Left cardiac atrium (tissue), 4 donors: ENCODE data around the gene C1QTNF8. TPM values are rescaled to one million over a fixed set of nuclear protein-coding genes. Genes with fewer than 3 reads are reported as not detected.

ENCODE experiments used
- ATAC-seq, 2 donors: fragments of 200-7000 bp; cut with Tn5 transposase; one replicate each; pipeline ENCODE4 v1.9.1; 2020; ENCODE audit warnings: mild to moderate bottlenecking in 2 of 2, moderate library complexity in 2 of 2
- DNase-seq: peaks from one replicate; pipeline ENCODE4 v3.0.0-alpha.2; 2020
- intact Hi-C, 2 donors: fragments of 100-400 bp; cut with DNase I; formaldehyde crosslinking; loops; one replicate each; pipeline versions ENCODE4 v1.14.1 to v1.15.1; 2022 to 2023
- long read RNA-seq: library from polyadenylated mRNA; unstranded; transcript quantifications from one replicate; pipeline ENCODE4 v2.0.0, GENCODE V29; 2021
- total RNA-seq, 2 donors: library from RNA; stranded (reverse); fragmentation: NEBNext Ultra II Directional; extraction: Animal tissue kit (Norgen Biotek cat#: 25700); gene quantifications; one replicate each; pipeline ENCODE4 v1.2.1, GENCODE V29; 2021
- donor health status: DM: no; HTN: yes; CAD: no.
- donor health status: DM: no; HTN: yes; CAD: no; lungs with severe emphysema.
- donor health status: DM: yes; HTN: yes; CAD: no.
- donor health status: Dilated cardiomyopathy.

C1QTNF8 gene, protein sequence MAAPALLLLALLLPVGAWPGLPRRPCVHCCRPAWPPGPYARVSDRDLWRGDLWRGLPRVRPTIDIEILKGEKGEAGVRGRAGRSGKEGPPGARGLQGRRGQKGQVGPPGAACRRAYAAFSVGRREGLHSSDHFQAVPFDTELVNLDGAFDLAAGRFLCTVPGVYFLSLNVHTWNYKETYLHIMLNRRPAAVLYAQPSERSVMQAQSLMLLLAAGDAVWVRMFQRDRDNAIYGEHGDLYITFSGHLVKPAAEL
- not detected for total RNA-seq
- long read RNA-seq: 0 reads

DNA sequence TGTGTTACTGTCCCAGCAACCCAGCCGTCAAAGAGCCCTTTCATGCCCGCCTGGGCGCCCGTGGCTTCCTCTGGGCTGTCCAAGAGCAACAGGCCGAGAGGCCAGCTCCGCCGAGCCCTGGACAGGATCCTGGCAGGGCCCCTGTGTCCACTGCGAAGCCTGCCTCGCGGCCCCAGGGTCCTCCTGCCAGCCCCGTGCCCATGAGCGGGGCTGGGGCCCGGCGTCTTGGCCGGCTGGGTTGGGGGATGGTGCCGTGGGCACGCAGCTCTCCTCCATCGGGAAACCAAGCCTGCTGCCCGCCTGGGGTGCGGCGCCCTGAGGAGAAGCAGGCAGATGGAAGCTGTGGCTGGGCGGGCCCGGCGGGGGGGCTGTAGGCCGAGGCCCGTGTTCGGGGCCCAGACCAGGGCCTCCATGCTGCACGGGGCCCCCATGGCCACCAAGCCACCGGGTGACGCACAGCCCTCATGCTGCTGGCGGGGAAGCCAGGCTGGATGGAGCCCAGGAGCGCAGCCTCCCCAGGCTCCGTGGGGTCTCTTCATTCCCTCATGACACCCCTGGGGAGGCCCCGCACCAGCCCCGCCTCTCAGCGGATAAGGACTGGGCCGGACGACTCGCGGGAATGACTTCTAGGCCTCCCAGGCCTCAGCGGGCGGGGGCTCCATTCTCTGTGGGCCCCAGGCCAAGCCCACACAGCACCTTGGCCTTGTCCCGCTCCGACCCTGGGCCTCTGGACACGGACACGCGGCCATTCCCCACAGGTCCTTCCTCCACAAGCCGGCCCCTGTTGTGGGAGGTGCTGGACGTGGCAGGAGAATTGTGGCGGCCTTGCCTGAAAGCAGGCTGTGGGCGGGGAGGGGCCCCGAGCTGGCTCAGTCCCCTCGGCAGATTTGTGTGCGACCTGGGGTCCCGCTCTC lies at the start of gene C1QTNF8:
C1QTNF8 (minus strand) TSS at position 76 of the 914 bp plus-strand sequence. CDS start 1,322 bp downstream, outside the sequence.
- ATAC-seq (no peak), DNase-seq (no peak)
- intact Hi-C loops: no loop called here

DNA sequence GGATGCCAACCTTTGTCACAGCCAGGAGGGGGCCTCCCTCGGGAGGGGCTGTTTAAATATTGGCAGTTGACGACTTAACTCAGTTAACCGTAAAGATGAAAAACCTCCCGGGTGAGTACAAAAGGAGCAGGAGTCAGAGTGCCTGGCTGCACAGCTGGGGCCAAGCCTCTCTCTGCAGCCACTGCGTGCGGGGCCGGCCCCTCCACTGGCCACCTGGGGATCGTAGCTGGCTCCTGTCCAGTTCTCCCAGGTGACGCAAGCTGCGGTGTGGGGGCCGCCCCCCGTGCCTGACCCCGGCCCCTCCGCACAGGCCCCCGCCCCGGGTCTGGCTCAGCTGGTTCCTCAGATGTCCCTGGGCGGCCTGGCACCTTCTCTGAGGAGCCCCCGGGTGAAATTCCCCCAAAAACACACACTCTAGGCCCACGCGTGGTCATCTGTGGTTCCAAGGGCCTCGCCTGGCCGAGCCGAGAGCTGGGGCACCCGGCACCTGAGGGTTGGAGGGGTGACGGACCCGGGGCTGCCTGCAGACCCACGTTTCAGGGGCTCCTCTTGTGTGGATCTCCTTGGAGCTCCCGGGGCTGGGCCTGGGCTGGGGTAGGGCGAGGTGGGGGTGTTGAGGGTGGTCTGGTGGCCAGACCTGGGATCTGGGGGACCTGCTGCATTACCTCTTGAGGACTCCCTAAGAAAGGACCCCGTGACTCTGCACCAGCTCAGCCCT lies 49.5 kb upstream of the C1QTNF8 start:
- no peak for ATAC-seq

DNA sequence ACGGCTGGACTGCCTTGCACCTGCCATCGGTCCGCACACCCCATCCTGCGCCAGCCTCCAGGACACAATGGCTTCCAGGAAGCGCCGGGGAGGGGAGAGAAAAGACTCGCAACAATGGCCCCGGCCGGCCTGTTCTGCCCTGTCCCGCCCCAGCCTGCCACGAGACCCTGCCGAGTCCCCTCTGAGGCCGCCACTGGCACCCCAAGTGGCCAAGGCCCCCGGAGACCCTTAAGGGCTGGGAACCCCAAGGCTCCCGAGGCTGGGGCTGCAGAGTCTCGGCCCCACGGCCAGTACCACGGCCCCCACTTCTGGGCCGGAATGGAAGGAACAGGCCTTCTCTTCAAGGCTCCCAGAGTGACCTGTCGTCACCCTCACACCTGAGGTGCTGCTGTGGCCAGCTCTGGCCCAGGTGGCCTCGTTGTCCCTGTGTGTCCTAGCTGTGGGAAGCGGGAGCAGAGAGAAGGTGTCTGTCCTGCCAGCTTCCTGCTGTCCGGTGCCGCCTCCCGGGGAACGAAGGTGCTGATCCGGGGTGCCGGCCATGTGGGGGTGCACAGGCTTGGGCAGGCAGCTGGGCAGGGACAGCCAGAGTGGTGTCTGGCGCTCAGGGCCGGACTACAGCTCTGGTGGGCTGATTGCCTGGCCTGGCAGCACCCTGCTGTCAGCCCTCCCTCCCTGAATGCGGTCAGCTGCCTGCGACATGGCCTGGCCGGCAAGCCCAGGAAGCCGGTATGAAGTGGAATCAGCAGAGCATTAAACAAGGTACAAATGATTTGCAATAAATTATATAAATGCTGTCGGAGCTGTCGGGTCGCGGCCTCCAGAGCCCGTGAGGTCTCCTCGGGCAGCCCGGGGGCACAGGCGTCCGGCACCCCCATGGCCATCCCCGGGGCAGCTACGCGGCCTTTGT lies 48.7 kb upstream of the C1QTNF8 start:
- DNase-seq (no peak), ATAC-seq (no peak)
- intact Hi-C loops: no loop called here

More for the DNA sequence above, 49.5 kb upstream of the C1QTNF8 start:
- DNase-seq: no peak
- intact Hi-C loops: no loop called here

DNA sequence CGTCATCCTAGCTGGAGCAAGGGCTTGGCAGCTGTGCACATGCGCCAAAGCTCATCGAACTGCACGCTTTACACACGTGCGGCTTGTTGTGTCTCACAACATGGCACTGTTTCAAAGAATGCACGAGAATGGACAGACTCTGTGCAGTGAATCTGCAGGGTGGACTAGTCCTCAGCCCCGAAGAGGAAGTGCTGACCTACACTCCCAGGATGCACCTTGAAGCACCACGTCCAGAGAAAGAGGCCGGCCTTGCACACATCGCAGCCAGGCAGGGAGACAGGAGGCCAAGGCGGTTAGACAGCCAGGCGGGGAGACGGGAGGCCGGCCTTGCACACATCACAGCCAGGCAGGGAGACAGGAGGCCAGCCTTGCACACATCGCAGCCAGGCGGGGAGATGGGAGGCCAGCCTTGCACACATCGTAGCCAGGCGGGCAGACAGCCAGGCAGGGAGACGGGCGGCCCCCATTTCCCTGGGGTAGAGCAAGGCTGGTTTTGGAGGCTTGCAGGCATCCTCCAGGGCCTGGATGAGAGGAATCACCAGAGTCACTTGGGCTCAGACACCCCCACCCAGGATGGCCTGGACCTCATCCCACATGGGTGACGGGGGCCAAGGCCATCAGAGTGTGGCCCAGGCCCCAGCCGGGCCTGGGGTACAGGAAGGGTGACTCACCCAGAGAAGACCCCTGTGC lies 47.9 kb upstream of the C1QTNF8 start:
- ATAC-seq: no peak
- intact Hi-C loops: no loop called here
- DNase-seq: no peak

DNA sequence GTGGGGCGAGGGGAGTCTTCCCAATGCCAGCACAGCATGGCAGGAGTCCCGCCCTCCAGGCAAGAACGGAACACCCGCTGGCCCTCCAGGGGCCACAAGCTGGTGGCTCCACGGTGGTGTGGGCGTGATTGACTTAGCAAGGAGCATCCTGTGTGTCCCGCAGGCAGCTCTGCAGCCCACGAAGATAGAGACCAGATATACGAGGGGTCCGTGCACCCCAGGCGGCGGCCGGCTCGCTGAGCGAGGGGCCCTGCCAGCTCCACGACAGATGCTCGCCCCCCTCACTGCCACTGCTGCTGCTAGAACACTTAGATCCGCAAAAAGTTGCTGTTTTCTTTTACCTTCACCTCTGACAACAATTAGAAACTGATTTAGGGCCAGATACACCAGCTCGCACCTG lies 46.9 kb upstream of the C1QTNF8 start:
- ATAC-seq (no peak), DNase-seq (no peak)
- intact Hi-C loops: no loop called here

DNA sequence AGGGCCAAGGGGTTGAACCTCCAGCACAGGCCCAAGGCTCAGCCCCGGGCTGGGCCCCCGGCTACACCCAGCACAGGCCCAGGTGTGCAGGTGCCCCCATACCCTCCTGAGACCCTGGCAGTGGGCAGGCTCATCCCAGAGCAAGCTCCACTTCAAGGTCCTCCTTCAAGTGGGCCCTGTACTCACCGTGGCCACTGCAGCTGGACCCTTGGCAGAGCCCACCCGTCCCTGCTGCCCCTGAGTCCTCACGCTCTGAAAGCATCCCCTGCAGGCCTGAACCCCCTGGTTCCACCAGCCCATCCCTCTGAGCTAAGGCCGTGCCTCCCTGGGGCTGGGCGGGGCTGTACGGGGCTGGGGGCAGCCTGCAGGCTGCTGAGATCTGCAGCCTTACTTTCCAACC lies 45.7 kb upstream of the C1QTNF8 start:
- ATAC-seq: no peak
- intact Hi-C loops: no loop called here
- DNase-seq: no peak

DNA sequence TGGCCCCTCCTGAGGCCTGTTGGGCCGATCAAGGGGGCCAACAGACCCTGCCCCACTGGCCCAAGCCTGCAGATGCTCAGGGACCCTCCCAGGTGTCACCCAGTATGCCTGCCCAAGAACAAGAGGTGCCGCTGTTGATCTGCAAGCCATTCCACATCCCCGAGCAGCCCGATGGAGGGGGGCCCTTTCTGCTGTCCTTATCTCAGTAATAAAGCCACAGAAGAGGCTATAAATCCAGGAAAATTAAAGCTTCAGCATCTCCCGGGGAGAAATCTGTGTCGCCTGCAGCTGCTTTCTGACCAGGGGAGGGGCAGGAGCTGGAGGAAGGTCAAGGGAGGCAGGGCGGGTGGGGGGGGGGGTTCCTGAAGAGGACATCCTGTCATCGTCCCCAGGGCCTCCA lies 45.1 kb upstream of the C1QTNF8 start:
- intact Hi-C loops: no loop called here
- ATAC-seq (no peak), DNase-seq (no peak)

DNA sequence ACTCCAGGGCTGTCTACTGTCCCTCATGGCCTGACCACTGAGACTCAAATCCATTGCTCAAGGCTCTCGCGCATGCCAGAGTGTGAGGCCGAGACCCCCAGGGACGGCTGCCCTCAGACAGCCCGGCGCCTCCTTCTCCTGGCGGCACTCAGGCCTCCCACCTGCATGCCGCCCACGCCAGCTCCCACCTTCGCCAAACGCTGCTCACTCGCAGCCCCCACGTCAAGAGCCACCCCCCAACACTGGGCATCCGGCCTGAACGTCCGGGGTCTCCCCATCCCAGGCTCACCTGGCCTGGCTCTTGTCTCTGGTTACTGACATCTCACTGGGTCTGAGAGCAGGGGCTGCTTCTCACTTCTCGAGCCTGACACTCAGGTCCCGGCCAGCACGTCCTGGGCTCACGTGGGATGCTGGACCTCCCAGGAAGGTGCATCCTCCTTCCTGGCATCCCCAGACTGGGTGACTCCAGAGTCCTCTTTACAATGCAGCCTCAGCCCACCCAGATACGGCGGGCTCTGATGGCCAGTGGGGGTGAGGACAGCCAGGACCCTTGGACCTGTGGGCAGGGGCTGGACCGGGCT lies 44.6 kb upstream of the C1QTNF8 start:
- DNase-seq (no peak), ATAC-seq (no peak)
- intact Hi-C loops: no loop called here

DNA sequence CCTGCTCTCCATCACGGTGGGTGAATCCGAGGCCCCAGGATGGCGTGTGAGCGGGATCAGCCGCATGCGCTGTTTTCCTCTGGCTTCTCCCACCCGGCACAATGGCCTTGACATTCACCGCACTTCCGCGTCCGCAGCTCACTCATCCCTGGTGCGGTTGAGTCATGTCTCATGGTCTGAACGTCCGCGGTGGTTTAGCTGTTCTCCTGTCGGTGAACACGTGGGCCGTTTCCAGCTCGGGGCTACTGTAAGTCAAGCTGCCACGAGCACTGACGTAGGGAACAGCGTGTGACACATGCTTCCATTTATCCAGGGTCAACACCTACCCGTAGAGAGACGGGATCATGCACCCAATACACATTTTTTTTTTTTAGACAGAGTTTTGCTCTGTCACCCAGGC lies 41.6 kb upstream of the C1QTNF8 start:
- DNase-seq: no peak
- intact Hi-C loops: no loop called here
- ATAC-seq: no peak

DNA sequence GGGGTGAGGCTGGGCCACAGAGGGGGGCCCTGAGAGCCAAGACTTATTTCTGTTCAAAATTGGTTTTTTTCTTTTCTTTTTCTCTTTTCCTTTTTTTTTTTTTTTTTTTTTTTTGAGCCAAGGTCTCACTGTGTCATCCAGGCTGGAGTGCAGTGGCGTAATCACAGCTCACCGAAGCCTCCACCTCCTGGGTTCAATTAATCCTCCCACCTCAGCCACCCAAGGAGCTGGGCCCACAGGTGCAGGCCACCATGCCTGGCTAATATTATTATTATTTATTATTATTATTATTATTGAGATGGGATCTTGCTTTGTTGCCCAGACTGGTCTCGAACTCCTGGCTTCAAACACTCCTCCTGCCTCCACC lies 39.4 kb upstream of the C1QTNF8 start:
- intact Hi-C loops: no loop called here
- ATAC-seq: no peak
- no peak for DNase-seq

DNA sequence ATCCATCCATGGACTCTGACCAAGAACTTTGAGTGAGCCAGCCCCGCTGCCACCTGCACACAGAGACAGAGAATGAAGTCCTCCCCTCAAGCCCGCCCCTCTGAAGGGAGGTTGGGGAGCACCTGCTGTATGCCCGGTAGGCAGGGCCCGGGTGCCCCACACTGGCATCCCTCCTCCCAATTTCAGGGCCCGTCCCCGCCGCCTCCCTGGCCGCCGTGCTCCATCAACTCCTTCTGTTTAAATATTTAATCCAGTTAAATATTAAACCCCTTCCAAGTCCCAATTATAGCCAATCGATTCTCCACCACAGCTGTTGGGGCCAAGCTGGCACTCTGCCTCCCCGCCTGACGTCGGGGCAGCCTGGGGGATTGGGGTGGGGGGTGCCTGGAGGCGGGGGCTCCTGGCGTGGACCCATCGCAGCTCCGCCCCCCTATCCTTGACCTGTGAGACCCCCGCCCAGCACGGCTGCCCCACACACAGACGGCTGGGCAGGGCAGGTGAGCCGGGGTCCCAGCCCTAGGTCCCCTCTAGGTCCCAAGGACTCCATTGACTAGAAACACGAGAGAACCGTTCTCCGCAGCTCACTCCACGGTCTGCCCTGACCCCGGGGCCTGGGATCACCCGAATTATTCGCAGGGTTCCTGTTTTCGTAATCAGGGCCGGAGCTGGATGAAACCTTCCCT lies 38.9 kb upstream of the C1QTNF8 start:
- DNase-seq (no peak), ATAC-seq (no peak)
- intact Hi-C loops: no loop called here

DNA sequence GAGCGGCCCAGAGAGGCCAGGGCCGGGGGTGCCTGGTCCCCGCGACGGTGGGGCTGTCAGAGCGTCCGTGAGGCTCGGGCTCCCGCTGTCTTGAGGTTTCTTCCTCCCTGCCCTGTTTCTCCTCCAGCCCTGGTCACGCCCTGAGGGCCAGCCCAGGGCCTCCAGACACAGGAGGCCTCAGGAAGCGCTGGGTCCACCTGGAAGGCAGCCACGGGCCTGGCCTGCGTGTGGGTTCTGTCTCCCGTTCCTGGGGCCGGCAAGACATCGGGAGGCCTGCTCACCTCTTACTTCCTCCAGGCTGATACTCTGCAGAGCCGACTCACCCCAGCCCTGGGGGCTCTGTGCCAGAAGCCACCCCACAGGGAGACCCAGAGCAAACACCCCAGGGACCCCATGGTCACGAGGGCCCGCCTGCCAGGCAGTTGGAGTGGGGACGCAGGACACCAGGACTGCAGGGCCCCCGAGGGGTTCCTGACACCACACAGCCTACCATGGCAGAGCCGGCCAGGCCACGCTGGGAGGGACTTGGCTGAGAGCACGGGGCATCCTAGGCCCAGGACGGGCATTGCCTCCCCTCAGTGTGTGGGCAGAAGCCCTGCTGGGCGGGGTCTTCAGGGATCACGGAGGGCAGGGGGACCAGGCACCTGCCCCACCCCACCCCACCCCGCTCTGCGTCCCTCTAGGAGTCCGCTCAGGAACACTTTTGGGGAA lies 37.9 kb upstream of the C1QTNF8 start:
- intact Hi-C loops: no loop called here
- ATAC-seq: no peak
- no peak for DNase-seq

DNA sequence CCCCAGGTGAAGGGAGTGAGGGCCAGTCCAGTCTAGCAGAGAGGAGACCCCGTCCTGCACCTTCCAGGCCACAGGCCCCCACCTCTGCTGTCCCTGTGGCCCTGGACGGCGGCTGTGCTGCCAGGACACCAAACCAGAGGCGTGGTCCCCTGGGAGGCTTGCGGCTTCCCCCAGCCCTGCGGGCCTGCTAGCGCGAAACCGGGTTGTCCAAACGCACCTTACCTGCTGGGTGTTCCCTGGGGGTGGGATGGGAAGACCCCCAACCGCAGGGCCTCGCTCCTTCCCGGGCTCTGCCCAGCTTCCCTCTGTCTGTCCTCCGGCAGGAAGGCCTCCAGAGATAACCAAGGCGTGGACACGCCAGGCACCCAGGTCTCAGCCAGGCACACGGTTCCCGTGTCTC lies 37.2 kb upstream of the C1QTNF8 start:
- DNase-seq (no peak), ATAC-seq (no peak)
- intact Hi-C loops: no loop called here

DNA sequence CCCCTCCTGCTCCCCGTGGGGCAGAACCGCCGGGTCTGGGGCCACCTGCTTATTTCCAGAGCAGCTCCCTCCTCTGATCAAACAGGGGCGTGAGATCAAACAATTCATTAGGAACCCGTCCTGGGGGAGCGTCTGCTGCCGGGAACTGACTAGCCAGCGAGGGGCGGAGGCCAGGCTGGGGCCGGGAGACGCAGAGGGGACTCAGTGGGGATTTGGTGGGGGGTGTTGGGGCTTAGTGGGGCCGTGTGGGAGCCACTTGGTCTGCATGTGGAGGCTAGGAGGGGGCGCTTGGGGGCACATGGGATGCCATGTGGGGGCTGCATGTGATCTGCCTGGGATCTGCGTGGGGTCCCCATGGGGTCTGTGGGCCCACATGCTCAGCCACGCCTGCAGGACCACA lies 36.4 kb upstream of the C1QTNF8 start:
- intact Hi-C loops: no loop called here
- no peak for ATAC-seq
- no peak for DNase-seq

DNA sequence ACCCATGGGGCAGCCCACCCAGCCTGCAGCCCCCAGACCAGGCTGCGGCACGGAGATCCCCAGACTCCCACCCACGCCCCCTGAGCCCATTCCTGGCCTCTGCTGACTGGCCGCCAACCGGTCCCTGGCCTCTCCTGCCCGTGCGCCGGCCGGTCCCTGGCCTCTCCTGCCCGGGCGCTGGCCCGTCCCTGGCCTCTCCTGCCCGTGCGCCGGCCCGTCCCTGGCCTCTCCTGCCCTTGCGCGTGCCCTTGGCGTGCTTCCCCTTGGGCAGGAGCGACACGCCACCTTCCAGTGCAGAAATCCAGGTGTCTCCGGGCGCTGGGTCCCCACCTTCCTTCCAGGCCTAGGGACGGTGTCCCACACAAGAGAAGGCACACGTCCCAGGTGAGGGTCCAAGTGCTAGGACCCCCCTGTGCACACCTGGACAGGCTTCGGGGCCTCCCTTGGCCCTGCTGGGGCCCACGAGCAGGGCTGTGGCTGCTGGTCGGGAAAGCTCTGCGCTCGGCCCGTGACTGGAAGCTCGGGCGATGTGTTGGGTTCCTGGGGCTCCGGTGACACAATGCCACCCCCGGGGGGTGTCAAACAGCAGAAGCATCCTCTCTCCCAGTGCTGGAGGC lies 35.4 kb upstream of the C1QTNF8 start:
- ATAC-seq (no peak), DNase-seq (no peak)

DNA sequence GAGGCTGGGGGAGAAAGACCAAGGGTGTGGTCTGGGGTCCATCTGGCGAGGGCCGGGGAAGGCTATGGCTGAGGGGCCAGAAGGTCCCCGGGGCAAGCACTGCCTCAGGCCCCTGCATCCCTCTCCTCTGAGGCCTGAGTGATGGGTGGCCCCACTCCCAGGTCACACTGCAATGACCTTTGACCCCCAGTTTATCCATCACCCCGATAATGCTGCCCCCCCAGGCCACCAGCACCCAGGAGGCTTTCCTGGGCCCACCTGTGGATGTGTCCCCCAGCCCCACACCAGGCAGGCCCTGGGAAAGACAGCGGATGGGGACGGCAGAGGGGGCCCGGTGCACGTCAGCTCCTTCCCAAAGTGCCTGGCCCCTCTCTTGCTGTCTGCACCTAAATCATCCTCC lies 34.3 kb upstream of the C1QTNF8 start:
- intact Hi-C loops: no loop called here
- ATAC-seq (no peak), DNase-seq (no peak)

More for the DNA sequence above, 35.4 kb upstream of the C1QTNF8 start:
- intact Hi-C loops: no loop called here
